ENCODE data around the gene PRPS2. TPM values are rescaled to one million over a fixed set of nuclear protein-coding genes. Genes with fewer than 3 reads are reported as not detected.

Gene PRPS2
- polyA plus RNA-seq (2012; ENCODE audit: missing spikeins): 58.9 TPM

GRCh38 chrX:12791257-12792228 is at the start of gene PRPS2:
TSS of gene PRPS2 (plus strand) at chrX:12791412. CDS start at chrX:12791498, 86 bp downstream.
- DNase-seq (ENCODE audit: insufficient read length) (peak; percentile 70), FAIRE-seq (peak; percentile 42)
- TF ChIP-seq POLR2A (IDR thresholded peaks at IDR 0.05; ENCODE audit: low read depth, low read length) (peak; percentile 64), POLR2AphosphoS5 (IDR thresholded peaks at IDR 0.05; ENCODE audit: low read depth, low read length) (no peak), TAF1 (IDR thresholded peaks at IDR 0.05; ENCODE audit: borderline replicate concordance, low read depth, low read length) (no peak)

GRCh38 chrX:12741416-12741815 is 49.8 kb upstream of the PRPS2 start:
- no peak for FAIRE-seq

DNA sequence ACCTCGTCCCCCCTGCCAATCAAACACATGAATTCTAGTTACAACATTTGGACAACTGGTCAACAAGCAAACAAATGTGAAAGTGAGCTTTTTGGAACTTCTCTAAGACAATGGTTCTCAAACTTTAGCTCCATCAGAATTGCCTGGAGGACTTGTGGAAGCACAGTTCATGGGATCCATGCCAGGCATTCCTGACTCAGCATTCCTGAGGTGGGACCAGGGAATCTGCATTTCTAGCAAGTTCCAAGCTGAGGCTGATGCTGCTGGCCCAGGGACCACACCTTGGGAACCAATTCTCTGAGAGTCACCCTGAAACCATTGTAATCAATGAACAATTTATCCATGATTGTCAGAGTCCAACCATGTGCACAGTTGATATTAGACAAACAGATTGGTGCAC is 43.8 kb upstream of the PRPS2 start:
- no peak for TF ChIP-seq TAF1 (IDR thresholded peaks at IDR 0.05; ENCODE audit: borderline replicate concordance, low read depth, low read length)
- no peak for FAIRE-seq
- DNase-seq (ENCODE audit: insufficient read length): no peak

More at GRCh38 chrX:12741416-12741815, 49.8 kb upstream of the PRPS2 start:
- TF ChIP-seq TAF1 (IDR thresholded peaks at IDR 0.05; ENCODE audit: borderline replicate concordance, low read depth, low read length): no peak
- no peak for TF ChIP-seq POLR2A (IDR thresholded peaks at IDR 0.05; ENCODE audit: low read depth, low read length)
- TF ChIP-seq POLR2AphosphoS5 (IDR thresholded peaks at IDR 0.05; ENCODE audit: low read depth, low read length): no peak
- DNase-seq (ENCODE audit: insufficient read length): no peak

- FAIRE-seq (no peak), DNase-seq (ENCODE audit: insufficient read length) (no peak)
- TF ChIP-seq POLR2A (IDR thresholded peaks at IDR 0.05; ENCODE audit: low read depth, low read length) (no peak), TAF1 (IDR thresholded peaks at IDR 0.05; ENCODE audit: borderline replicate concordance, low read depth, low read length) (no peak), POLR2AphosphoS5 (IDR thresholded peaks at IDR 0.05; ENCODE audit: low read depth, low read length) (no peak)
Observed at GRCh38 chrX:12751887-12752286, 39.3 kb upstream of the PRPS2 start.

- TF ChIP-seq TAF1 (IDR thresholded peaks at IDR 0.05; ENCODE audit: borderline replicate concordance, low read depth, low read length): no peak
- TF ChIP-seq POLR2A (IDR thresholded peaks at IDR 0.05; ENCODE audit: low read depth, low read length): no peak
- no peak for TF ChIP-seq POLR2AphosphoS5 (IDR thresholded peaks at IDR 0.05; ENCODE audit: low read depth, low read length)
- no peak for FAIRE-seq
- no peak for DNase-seq (ENCODE audit: insufficient read length)
Observed at GRCh38 chrX:12753366-12753765, 37.8 kb upstream of the PRPS2 start.

GRCh38 chrX:12758291-12758690 is 32.9 kb upstream of the PRPS2 start:
- DNase-seq (ENCODE audit: insufficient read length) (no peak), FAIRE-seq (no peak)
- no peak for TF ChIP-seq TAF1 (IDR thresholded peaks at IDR 0.05; ENCODE audit: borderline replicate concordance, low read depth, low read length)
- no peak for TF ChIP-seq POLR2AphosphoS5 (IDR thresholded peaks at IDR 0.05; ENCODE audit: low read depth, low read length)
- TF ChIP-seq POLR2A (IDR thresholded peaks at IDR 0.05; ENCODE audit: low read depth, low read length): no peak

DNA sequence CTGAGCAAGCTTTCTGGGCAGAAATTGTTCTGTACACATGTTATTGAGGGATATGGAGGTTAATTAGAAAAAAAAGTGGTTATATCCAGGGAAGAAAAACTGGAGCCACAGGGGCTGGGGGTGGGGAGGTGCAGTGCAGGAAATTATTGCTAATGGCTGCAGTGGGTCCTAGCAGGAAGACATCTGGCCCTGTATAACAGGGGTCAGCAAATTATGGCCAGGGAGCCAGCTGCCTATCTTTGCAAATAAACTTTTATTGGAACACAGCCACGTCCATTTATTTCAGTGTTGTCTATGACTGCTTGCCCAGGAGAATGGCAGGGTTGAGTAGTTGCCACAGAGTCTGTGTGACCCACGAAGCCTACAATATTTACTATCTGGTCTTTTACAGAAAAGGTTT is 23.4 kb upstream of the PRPS2 start:
- TF ChIP-seq POLR2A (IDR thresholded peaks at IDR 0.05; ENCODE audit: low read depth, low read length) (no peak), TAF1 (IDR thresholded peaks at IDR 0.05; ENCODE audit: borderline replicate concordance, low read depth, low read length) (no peak), POLR2AphosphoS5 (IDR thresholded peaks at IDR 0.05; ENCODE audit: low read depth, low read length) (no peak)
- DNase-seq (ENCODE audit: insufficient read length): no peak
- FAIRE-seq: no peak

DNA sequence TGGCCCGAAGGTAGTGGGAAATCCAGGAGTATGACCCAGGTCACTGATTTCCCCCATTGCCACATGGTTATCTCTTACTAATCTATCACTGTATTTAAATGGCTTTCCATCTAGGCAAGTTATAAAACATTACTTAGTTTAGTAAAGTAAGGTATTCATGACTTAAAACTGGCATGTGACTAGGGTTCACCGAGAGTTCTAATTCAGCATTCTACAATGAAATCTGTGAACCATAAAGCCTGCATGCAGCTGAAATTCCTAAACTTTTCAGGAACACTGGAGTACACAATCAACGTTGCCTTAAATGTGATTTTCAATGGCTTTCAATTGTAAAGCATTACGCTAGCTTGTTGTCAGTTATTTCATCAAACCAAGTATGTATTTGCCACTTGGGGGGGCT is 22.7 kb upstream of the PRPS2 start:
- FAIRE-seq (peak; percentile 50), DNase-seq (ENCODE audit: insufficient read length) (no peak)
- no peak for TF ChIP-seq POLR2A (IDR thresholded peaks at IDR 0.05; ENCODE audit: low read depth, low read length)
- no peak for TF ChIP-seq TAF1 (IDR thresholded peaks at IDR 0.05; ENCODE audit: borderline replicate concordance, low read depth, low read length)
- TF ChIP-seq POLR2AphosphoS5 (IDR thresholded peaks at IDR 0.05; ENCODE audit: low read depth, low read length): no peak

- no peak for DNase-seq (ENCODE audit: insufficient read length)
- peak; percentile 46 for FAIRE-seq
- no peak for TF ChIP-seq POLR2A (IDR thresholded peaks at IDR 0.05; ENCODE audit: low read depth, low read length)
- TF ChIP-seq POLR2AphosphoS5 (IDR thresholded peaks at IDR 0.05; ENCODE audit: low read depth, low read length): no peak
- no peak for TF ChIP-seq TAF1 (IDR thresholded peaks at IDR 0.05; ENCODE audit: borderline replicate concordance, low read depth, low read length)
Observed at GRCh38 chrX:12770440-12770839, 20.8 kb upstream of the PRPS2 start.

DNA sequence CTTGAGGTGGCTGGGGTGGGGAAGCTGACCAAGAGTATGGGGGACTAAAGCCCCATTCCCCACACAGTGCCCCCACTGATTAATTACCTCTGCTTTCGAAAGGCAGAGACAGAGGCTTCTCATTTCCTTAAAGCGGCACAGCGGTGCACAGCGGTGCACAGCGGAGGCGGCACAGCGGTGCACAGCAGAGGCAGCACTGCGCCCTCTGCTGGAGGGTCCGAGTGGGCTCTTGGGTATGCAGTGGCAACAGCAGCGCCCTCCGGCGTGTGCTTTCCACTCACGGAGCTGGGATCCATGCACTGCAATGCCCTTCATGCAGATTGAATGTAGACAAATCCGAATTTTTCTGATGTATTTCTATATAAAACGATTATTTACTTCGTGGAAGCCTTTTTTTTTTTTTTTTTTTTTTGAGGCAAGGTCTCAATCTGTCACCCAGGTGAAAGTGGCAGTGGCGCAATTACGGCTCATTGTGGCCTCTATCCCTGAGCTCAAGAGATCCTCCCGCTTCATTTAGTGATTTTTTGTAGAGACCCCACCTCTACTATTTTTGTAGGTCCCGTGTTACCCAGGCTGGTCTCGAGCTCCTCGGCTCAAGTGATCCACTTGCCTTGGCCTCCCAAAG is 19.7 kb upstream of the PRPS2 start:
- TF ChIP-seq POLR2AphosphoS5 (IDR thresholded peaks at IDR 0.05; ENCODE audit: low read depth, low read length): no peak
- no peak for TF ChIP-seq POLR2A (IDR thresholded peaks at IDR 0.05; ENCODE audit: low read depth, low read length)
- no peak for TF ChIP-seq TAF1 (IDR thresholded peaks at IDR 0.05; ENCODE audit: borderline replicate concordance, low read depth, low read length)
- DNase-seq (ENCODE audit: insufficient read length) (peak; percentile 37), FAIRE-seq (peak; percentile 83)

GRCh38 chrX:12777670-12778069 is 13.5 kb upstream of the PRPS2 start:
- FAIRE-seq (no peak), DNase-seq (ENCODE audit: insufficient read length) (no peak)
- TF ChIP-seq POLR2AphosphoS5 (IDR thresholded peaks at IDR 0.05; ENCODE audit: low read depth, low read length) (no peak), TAF1 (IDR thresholded peaks at IDR 0.05; ENCODE audit: borderline replicate concordance, low read depth, low read length) (no peak), POLR2A (IDR thresholded peaks at IDR 0.05; ENCODE audit: low read depth, low read length) (no peak)

Measured in GM12892 (cell line).